Hepatocyte (in vitro differentiated cells): ENCODE data around the gene ITGAE. TPM values are rescaled to one million over a fixed set of nuclear protein-coding genes. Genes with fewer than 3 reads are reported as not detected.

Source experiments
- DNase-seq: peaks from one replicate; pipeline ENCODE4 v3.0.0-alpha.2; 2016; ENCODE audit warnings: low spot score
- H2AFZ ChIP-seq: fragments of 200-600 bp; sonication (generic); 2 replicates; pipeline ENCODE4 v1.6.0; 2016; ENCODE audit warnings: antibody characterized with exemption, mild to moderate bottlenecking
- H3K27ac ChIP-seq: fragments of 200-600 bp; sonication (generic); 2 replicates; pipeline ENCODE4 v1.5.1; 2016; ENCODE audit warnings: mild to moderate bottlenecking
- H3K27me3 ChIP-seq: fragments of 200-600 bp; sonication (generic); 2 replicates; pipeline ENCODE4 v1.6.1; 2016
- H3K36me3 ChIP-seq: fragments of 200-600 bp; sonication (generic); replicated peaks from 2 replicates; pipeline ENCODE4 v1.5.1; 2016; ENCODE audit warnings: low read depth; ENCODE audit not compliant: insufficient read depth
- H3K4me1 ChIP-seq: fragments of 200-600 bp; sonication (generic); 2 replicates; pipeline ENCODE4 v1.5.1; 2016; ENCODE audit warnings: mild to moderate bottlenecking, moderate library complexity; ENCODE audit not compliant: insufficient read depth
- H3K4me2 ChIP-seq: fragments of 200-600 bp; sonication (generic); 2 replicates; pipeline ENCODE4 v1.6.0; 2016
- H3K4me3 ChIP-seq: fragments of 200-600 bp; sonication (generic); 2 replicates; pipeline ENCODE4 v1.5.1; 2016; ENCODE audit warnings: mild to moderate bottlenecking
- H3K79me2 ChIP-seq: fragments of 200-600 bp; sonication (generic); 2 replicates; pipeline ENCODE4 v1.6.0; 2017; ENCODE audit warnings: mild to moderate bottlenecking
- H3K9me2 ChIP-seq: fragments of 200-600 bp; sonication (generic); replicated peaks from 2 replicates; pipeline ENCODE4 v1.6.0; 2017; ENCODE audit warnings: mild to moderate bottlenecking; ENCODE audit not compliant: insufficient read depth
- H3K9me3 ChIP-seq: fragments of 200-600 bp; sonication (generic); 2 replicates; pipeline ENCODE4 v1.5.1; 2016; ENCODE audit warnings: low read depth, mild to moderate bottlenecking
- H4K20me1 ChIP-seq: fragments of 200-600 bp; sonication (generic); 2 replicates; pipeline ENCODE4 v1.6.0; 2016; ENCODE audit warnings: mild to moderate bottlenecking; ENCODE audit not compliant: insufficient read depth, poor library complexity, severe bottlenecking
- EZH2 ChIP-seq: fragments of 200-600 bp; sonication (generic); IDR thresholded peaks from 2 replicates; pipeline ENCODE4 v1.6.1; 2016; ENCODE audit warnings: antibody characterized with exemption, mild to moderate bottlenecking, borderline replicate concordance
- EZH2phosphoT487 ChIP-seq: fragments of 200-600 bp; sonication (generic); IDR thresholded peaks from one replicate; pipeline ENCODE4 v1.6.1; 2018; ENCODE audit warnings: antibody characterized with exemption, mild to moderate bottlenecking, low read depth, moderate library complexity; ENCODE audit not compliant: unreplicated experiment, severe bottlenecking
- WGBS: methylation state at CpG from one replicate; pipeline ENCODE4 v1.1.6; 2016; ENCODE audit warnings: low lambda C conversion rate; ENCODE audit errors: missing lambda C conversion rate; 5-methylcytosine and 5-hydroxymethylcytosine counted together
- polyA plus RNA-seq: library from polyadenylated mRNA; unstranded; fragments of >200 nt; fragmentation: Nextera tagmentation; extraction: Ambion mirVana; gene quantifications from 2 replicates; pipeline ENCODE4 v1.2.1, GENCODE V29; 2016
- total RNA-seq: library from RNA; depleted of rRNA; stranded (reverse); fragments of >200 nt; gene quantifications from 2 replicates; pipeline ENCODE4 v1.2.3, GENCODE V29; 2014
- TF ChIP-seq, protein P1 (sequence below): fragments of 200-600 bp; sonication (generic); IDR thresholded peaks from 2 replicates; pipeline ENCODE4 v1.5.1; 2016; ENCODE audit warnings: antibody characterized with exemption, mild to moderate bottlenecking; ENCODE audit not compliant: poor library complexity

The ITGAE gene
- total and polyA plus RNA-seq, 2 experiments from 2014 or later = 28.1 to 77.0 TPM

DNA sequence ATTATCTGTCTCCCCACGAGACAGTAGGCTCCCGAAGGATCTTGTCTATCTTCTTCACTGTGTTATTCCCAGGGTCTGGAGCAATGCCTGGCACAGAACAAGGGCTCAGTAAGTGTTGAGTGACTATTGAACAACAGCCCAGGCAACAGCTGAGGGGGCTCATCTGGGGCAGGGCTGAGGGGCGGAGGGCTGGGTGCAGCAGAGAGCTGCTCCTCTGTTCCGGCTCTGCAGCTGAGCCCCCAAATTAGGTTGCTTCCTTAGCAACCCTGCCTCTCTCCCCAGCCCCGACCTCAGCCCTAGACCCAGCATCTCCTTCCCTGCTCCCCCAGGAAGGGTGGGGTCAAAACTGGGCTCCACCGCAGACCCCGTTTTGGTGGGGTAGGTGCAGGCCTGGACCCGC, 32.2 kb downstream of the ITGAE start:
- DNase-seq = no peak
- no peaks in the 10 kb centered on the region for H3K9me3 ChIP-seq
- no peak overlapping the region for H3K27ac ChIP-seq
- no peaks in the 10 kb centered on the region for H3K36me3 ChIP-seq
- H3K9me2 ChIP-seq = no peaks in the 10 kb centered on the region
- no peak overlapping the region for H3K4me3 ChIP-seq
- H4K20me1 ChIP-seq = no peaks in the 10 kb centered on the region
- TF ChIP-seq, protein P1, sequence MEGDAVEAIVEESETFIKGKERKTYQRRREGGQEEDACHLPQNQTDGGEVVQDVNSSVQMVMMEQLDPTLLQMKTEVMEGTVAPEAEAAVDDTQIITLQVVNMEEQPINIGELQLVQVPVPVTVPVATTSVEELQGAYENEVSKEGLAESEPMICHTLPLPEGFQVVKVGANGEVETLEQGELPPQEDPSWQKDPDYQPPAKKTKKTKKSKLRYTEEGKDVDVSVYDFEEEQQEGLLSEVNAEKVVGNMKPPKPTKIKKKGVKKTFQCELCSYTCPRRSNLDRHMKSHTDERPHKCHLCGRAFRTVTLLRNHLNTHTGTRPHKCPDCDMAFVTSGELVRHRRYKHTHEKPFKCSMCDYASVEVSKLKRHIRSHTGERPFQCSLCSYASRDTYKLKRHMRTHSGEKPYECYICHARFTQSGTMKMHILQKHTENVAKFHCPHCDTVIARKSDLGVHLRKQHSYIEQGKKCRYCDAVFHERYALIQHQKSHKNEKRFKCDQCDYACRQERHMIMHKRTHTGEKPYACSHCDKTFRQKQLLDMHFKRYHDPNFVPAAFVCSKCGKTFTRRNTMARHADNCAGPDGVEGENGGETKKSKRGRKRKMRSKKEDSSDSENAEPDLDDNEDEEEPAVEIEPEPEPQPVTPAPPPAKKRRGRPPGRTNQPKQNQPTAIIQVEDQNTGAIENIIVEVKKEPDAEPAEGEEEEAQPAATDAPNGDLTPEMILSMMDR = no peak
- TF ChIP-seq EZH2 (no peak), EZH2phosphoT487 (no peak)
- no peak overlapping the region for H3K4me2 ChIP-seq
- peaks cover 7% of the 10 kb centered on the region for H3K4me1 ChIP-seq
- H3K27me3 ChIP-seq = no peaks in the 10 kb centered on the region
- WGBS = 81% methylated on average over 8 of the region's 8 CpGs
- H2AFZ ChIP-seq = no peak overlapping the region
- H3K79me2 ChIP-seq = no peaks in the 10 kb centered on the region

DNA sequence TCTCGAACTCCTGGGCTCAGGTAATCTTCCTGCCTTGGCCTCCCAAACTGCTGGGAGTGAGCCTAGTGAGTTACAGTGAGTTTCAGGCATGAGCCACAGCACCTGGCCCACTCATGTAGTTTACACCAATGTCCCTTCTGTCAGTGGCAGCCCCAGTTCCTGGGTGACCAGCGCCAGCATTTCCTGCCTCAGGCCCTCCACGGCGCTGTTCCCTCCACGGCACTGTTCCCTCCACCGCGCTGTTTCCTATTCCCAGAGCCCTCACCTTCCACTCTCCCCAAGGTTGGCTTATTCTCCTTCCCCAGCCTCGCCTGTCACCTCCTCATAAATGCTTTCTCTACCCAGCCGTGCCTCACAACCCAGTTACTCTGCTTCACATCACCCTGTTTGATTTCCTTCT, 32.6 kb downstream of the ITGAE start:
- no peak overlapping the region for H3K4me2 ChIP-seq
- H4K20me1 ChIP-seq = no peaks in the 10 kb centered on the region
- no peaks in the 10 kb centered on the region for H3K36me3 ChIP-seq
- no peaks in the 10 kb centered on the region for H3K9me3 ChIP-seq
- no peak overlapping the region for H3K27ac ChIP-seq
- H3K4me1 ChIP-seq = peaks cover 3% of the 10 kb centered on the region
- no peak for DNase-seq
- WGBS = 96% methylated on average over 9 of the region's 9 CpGs
- H3K9me2 ChIP-seq = no peaks in the 10 kb centered on the region
- H3K79me2 ChIP-seq = no peaks in the 10 kb centered on the region
- no peak overlapping the region for H2AFZ ChIP-seq
- H3K27me3 ChIP-seq = no peaks in the 10 kb centered on the region
- H3K4me3 ChIP-seq = no peak overlapping the region
- TF ChIP-seq, protein P1 = no peak
- TF ChIP-seq EZH2phosphoT487 (no peak), EZH2 (no peak)

DNA sequence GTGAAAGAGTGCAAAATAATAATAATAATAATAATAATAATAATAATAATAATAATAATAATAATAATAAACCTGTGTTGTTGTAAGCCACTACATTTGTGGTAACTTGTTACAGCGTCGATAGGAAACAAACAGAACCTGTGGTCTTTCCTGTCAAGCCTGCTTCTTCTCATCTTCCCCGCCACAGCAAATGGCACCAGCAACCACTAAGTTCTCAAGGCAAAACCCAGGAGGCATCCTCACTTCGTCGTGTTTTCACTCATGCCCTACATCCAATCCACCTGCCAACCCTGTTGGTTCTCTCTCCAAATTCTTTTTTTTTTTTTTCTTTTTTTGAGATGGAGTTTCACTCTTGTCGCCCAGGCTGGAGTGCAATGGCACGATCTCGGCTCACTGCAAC, 34.2 kb downstream of the ITGAE start:
- Histone ChIP-seq H3K27me3 (no peaks in the 10 kb centered on the region), H3K27ac (no peak overlapping the region), H3K36me3 (no peaks in the 10 kb centered on the region), H2AFZ (no peak overlapping the region), H3K4me3 (no peak overlapping the region), H3K79me2 (no peaks in the 10 kb centered on the region), H3K9me3 (no peaks in the 10 kb centered on the region), H3K9me2 (no peaks in the 10 kb centered on the region), H4K20me1 (no peaks in the 10 kb centered on the region), H3K4me2 (no peak overlapping the region), H3K4me1 (no peaks in the 10 kb centered on the region)
- WGBS = 96% methylated on average over 8 of the region's 8 CpGs
- TF ChIP-seq EZH2 (no peak), EZH2phosphoT487 (no peak)
- TF ChIP-seq, protein P1 = no peak
- DNase-seq = no peak

DNA sequence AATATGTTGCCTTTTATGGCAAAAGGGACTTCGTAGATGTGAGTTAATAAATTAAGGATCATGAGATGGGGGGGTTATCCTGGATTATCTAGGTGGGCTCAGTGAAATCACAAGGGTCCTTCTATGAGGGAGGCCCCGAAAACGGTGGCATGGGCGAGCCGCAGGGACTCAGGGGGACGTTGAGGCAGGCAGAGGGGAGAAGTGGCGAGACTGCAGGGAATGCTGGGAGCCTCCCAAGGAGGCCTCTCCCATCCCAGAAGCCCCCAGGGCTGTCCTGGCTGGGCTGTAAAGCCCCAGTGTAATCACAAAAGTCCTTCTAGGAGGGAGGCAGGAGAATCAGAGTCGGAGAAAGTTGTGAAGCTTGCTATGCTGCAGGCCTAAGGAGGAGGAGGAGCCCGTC, 35.0 kb downstream of the ITGAE start:
- Histone ChIP-seq H3K4me2 (no peak overlapping the region), H3K27ac (no peak overlapping the region), H2AFZ (no peak overlapping the region), H3K79me2 (no peaks in the 10 kb centered on the region), H3K4me1 (no peaks in the 10 kb centered on the region), H3K27me3 (no peaks in the 10 kb centered on the region), H3K4me3 (no peak overlapping the region), H4K20me1 (no peaks in the 10 kb centered on the region), H3K36me3 (no peaks in the 10 kb centered on the region), H3K9me3 (no peaks in the 10 kb centered on the region), H3K9me2 (no peaks in the 10 kb centered on the region)
- TF ChIP-seq, protein P1 = no peak
- TF ChIP-seq EZH2phosphoT487 = no peak
- no peak for TF ChIP-seq EZH2
- 92% methylated on average over 9 of the region's 9 CpGs for WGBS
- no peak for DNase-seq
